Right hindlimb (tissue), 1 donor: ENCODE results near the gene MAGEB6.
"Not testable (repeated sequence)": the region's sequence is repeated elsewhere in the genome, so short reads cannot be mapped to it uniquely, and the experiment has no call there.

Experiments
- DNase-seq: peaks from one replicate; pipeline ENCODE4 v3.0.0-alpha.2; 2018

Gene MAGEB6

GRCh38 chrX:26192204-26192603 lies at the start of gene MAGEB6:
MAGEB6 (plus strand) TSS chrX:26192440; CDS start chrX:26193847, 1,407 bp downstream.
- DNase-seq: no peak

GRCh38 chrX:26146024-26146423 lies 46.2 kb upstream of the MAGEB6 start:
- DNase-seq: no peak

- no peak for DNase-seq
These were observed 31.9 kb upstream of the MAGEB6 start, which contains the start of gene MAGEB6B for GRCh38 chrX:26160301-26160700. MAGEB6B (plus strand) TSS chrX:26160601; CDS start chrX:26160601, 0 bp downstream.

- no peak for DNase-seq
These were observed 11.3 kb downstream of the MAGEB6 start for GRCh38 chrX:26203561-26203960.

- DNase-seq: not testable (repeated sequence)
These were observed 12.5 kb downstream of the MAGEB6 start for GRCh38 chrX:26204717-26205116.

GRCh38 chrX:26208012-26208411 lies 15.8 kb downstream of the MAGEB6 start:
- no peak for DNase-seq

GRCh38 chrX:26215869-26216268 lies 23.6 kb downstream of the MAGEB6 start, which contains the start of gene MAGEB5:
MAGEB5 (plus strand) TSS chrX:26216169; CDS start chrX:26217302, 1,133 bp downstream.
- DNase-seq: no peak

- DNase-seq: no peak
These were observed 27.1 kb downstream of the MAGEB6 start for GRCh38 chrX:26219351-26219750.

GRCh38 chrX:26234177-26234576 lies 41.9 kb downstream of the MAGEB6 start:
- no peak for DNase-seq
